ENCODE results near the gene AQP4.

The AQP4 gene

GRCh38 chr18:26874283-26874682, 8.8 kb upstream of the AQP4 start:
- H3K36me3 ChIP-seq (ENCODE audit: control insufficient read depth in 5 of 5, insufficient read depth in 5 of 5, low read length in 5 of 5) = no peaks in the 10 kb centered on the region
- no peak overlapping the region for H3K9ac ChIP-seq (ENCODE audit: low read length in 5 of 5)
- no peaks in the 10 kb centered on the region for H3K9me3 ChIP-seq (ENCODE audit: control insufficient read depth in 5 of 5, low read length in 5 of 5)
- H3K27me3 ChIP-seq (ENCODE audit: control insufficient read depth in 5 of 5, insufficient read depth in 4 of 5, low read length in 5 of 5) = no peaks in the 10 kb centered on the region
- peaks cover 0 to 20% (median 2%) of the 10 kb centered on the region in 5 donors for H3K4me1 ChIP-seq (ENCODE audit: control insufficient read depth in 5 of 5, insufficient read depth in 5 of 5, low read length in 5 of 5)
- H3K4me3 ChIP-seq (ENCODE audit: low read depth in 1 of 5, low read length in 5 of 5) = no peak overlapping the region
- no peak overlapping the region for H3K27ac ChIP-seq (ENCODE audit: low read depth, low read length)

GRCh38 chr18:26869640-26870039, 4.1 kb upstream of the AQP4 start:
- H3K27me3 ChIP-seq (ENCODE audit: control insufficient read depth in 5 of 5, insufficient read depth in 4 of 5, low read length in 5 of 5) = peaks cover 0 to 2% (median 0%) of the 10 kb centered on the region in 5 donors
- H3K4me3 ChIP-seq (ENCODE audit: low read depth in 1 of 5, low read length in 5 of 5) = no peak overlapping the region
- no peak overlapping the region for H3K27ac ChIP-seq (ENCODE audit: low read depth, low read length)
- H3K4me1 ChIP-seq (ENCODE audit: control insufficient read depth in 5 of 5, insufficient read depth in 5 of 5, low read length in 5 of 5) = peaks cover 0 to 11% (median 0%) of the 10 kb centered on the region in 5 donors
- H3K9me3 ChIP-seq (ENCODE audit: control insufficient read depth in 5 of 5, low read length in 5 of 5) = no peaks in the 10 kb centered on the region
- H3K36me3 ChIP-seq (ENCODE audit: control insufficient read depth in 5 of 5, insufficient read depth in 5 of 5, low read length in 5 of 5) = no peaks in the 10 kb centered on the region
- no peak overlapping the region for H3K9ac ChIP-seq (ENCODE audit: low read length in 5 of 5)

- Histone ChIP-seq H3K4me3 (ENCODE audit: low read depth in 1 of 5, low read length in 5 of 5) (no peak overlapping the region), H3K4me1 (ENCODE audit: control insufficient read depth in 5 of 5, insufficient read depth in 5 of 5, low read length in 5 of 5) (peaks cover 0 to 11% (median 0%) of the 10 kb centered on the region in 5 donors), H3K9me3 (ENCODE audit: control insufficient read depth in 5 of 5, low read length in 5 of 5) (no peaks in the 10 kb centered on the region), H3K9ac (ENCODE audit: low read length in 5 of 5) (no peak overlapping the region), H3K36me3 (ENCODE audit: control insufficient read depth in 5 of 5, insufficient read depth in 5 of 5, low read length in 5 of 5) (no peaks in the 10 kb centered on the region), H3K27me3 (ENCODE audit: control insufficient read depth in 5 of 5, insufficient read depth in 4 of 5, low read length in 5 of 5) (peaks cover 0 to 7% (median 0%) of the 10 kb centered on the region in 5 donors), H3K27ac (ENCODE audit: low read depth, low read length) (no peak overlapping the region)
Measured at GRCh38 chr18:26868968-26869586, 3.6 kb upstream of the AQP4 start.

GRCh38 chr18:26867471-26867870, 2.0 kb upstream of the AQP4 start:
- no peak overlapping the region for H3K4me3 ChIP-seq (ENCODE audit: low read depth in 1 of 5, low read length in 5 of 5)
- peaks cover 0 to 17% (median 10%) of the 10 kb centered on the region in 5 donors for H3K4me1 ChIP-seq (ENCODE audit: control insufficient read depth in 5 of 5, insufficient read depth in 5 of 5, low read length in 5 of 5)
- H3K9ac ChIP-seq (ENCODE audit: low read length in 5 of 5) = no peak overlapping the region
- H3K27me3 ChIP-seq (ENCODE audit: control insufficient read depth in 5 of 5, insufficient read depth in 4 of 5, low read length in 5 of 5) = peaks cover 4 to 10% (median 7%) of the 10 kb centered on the region in 5 donors
- H3K36me3 ChIP-seq (ENCODE audit: control insufficient read depth in 5 of 5, insufficient read depth in 5 of 5, low read length in 5 of 5) = no peaks in the 10 kb centered on the region
- H3K9me3 ChIP-seq (ENCODE audit: control insufficient read depth in 5 of 5, low read length in 5 of 5) = no peaks in the 10 kb centered on the region
- H3K27ac ChIP-seq (ENCODE audit: low read depth, low read length) = no peak overlapping the region

- peaks cover 0 to 12% (median 10%) of the 10 kb centered on the region in 5 donors for H3K4me1 ChIP-seq (ENCODE audit: control insufficient read depth in 5 of 5, insufficient read depth in 5 of 5, low read length in 5 of 5)
- H3K9ac ChIP-seq (ENCODE audit: low read length in 5 of 5) = no peak overlapping the region
- H3K27ac ChIP-seq (ENCODE audit: low read depth, low read length) = no peak overlapping the region
- no peak overlapping the region for H3K4me3 ChIP-seq (ENCODE audit: low read depth in 1 of 5, low read length in 5 of 5)
- no peaks in the 10 kb centered on the region for H3K9me3 ChIP-seq (ENCODE audit: control insufficient read depth in 5 of 5, low read length in 5 of 5)
- H3K36me3 ChIP-seq (ENCODE audit: control insufficient read depth in 5 of 5, insufficient read depth in 5 of 5, low read length in 5 of 5) = no peaks in the 10 kb centered on the region
- H3K27me3 ChIP-seq (ENCODE audit: control insufficient read depth in 5 of 5, insufficient read depth in 4 of 5, low read length in 5 of 5) = peaks cover 4 to 10% (median 7%) of the 10 kb centered on the region in 5 donors
Measured at GRCh38 chr18:26864658-26865057, 849 bp downstream of the AQP4 start.

GRCh38 chr18:26863921-26864497, 1.5 kb downstream of the AQP4 start:
- Histone ChIP-seq H3K36me3 (ENCODE audit: control insufficient read depth in 5 of 5, insufficient read depth in 5 of 5, low read length in 5 of 5) (no peaks in the 10 kb centered on the region), H3K9ac (ENCODE audit: low read length in 5 of 5) (no peak overlapping the region), H3K27ac (ENCODE audit: low read depth, low read length) (no peak overlapping the region), H3K9me3 (ENCODE audit: control insufficient read depth in 5 of 5, low read length in 5 of 5) (no peaks in the 10 kb centered on the region), H3K27me3 (ENCODE audit: control insufficient read depth in 5 of 5, insufficient read depth in 4 of 5, low read length in 5 of 5) (peaks cover 4 to 10% (median 7%) of the 10 kb centered on the region in 5 donors), H3K4me3 (ENCODE audit: low read depth in 1 of 5, low read length in 5 of 5) (peak overlapping the region in 1 of 5 donors; percentile 63), H3K4me1 (ENCODE audit: control insufficient read depth in 5 of 5, insufficient read depth in 5 of 5, low read length in 5 of 5) (peaks cover 0 to 12% (median 10%) of the 10 kb centered on the region in 5 donors)

GRCh38 chr18:26863122-26863879, 2.2 kb downstream of the AQP4 start:
- Histone ChIP-seq H3K9me3 (ENCODE audit: control insufficient read depth in 5 of 5, low read length in 5 of 5) (no peaks in the 10 kb centered on the region), H3K4me3 (ENCODE audit: low read depth in 1 of 5, low read length in 5 of 5) (peak overlapping the region; percentile 32 to 63 (median 54)), H3K27me3 (ENCODE audit: control insufficient read depth in 5 of 5, insufficient read depth in 4 of 5, low read length in 5 of 5) (peaks cover 4 to 10% (median 7%) of the 10 kb centered on the region in 5 donors), H3K9ac (ENCODE audit: low read length in 5 of 5) (peak overlapping the region in 1 of 5 donors; percentile 31), H3K36me3 (ENCODE audit: control insufficient read depth in 5 of 5, insufficient read depth in 5 of 5, low read length in 5 of 5) (no peaks in the 10 kb centered on the region), H3K27ac (ENCODE audit: low read depth, low read length) (no peak overlapping the region), H3K4me1 (ENCODE audit: control insufficient read depth in 5 of 5, insufficient read depth in 5 of 5, low read length in 5 of 5) (peaks cover 0 to 12% (median 10%) of the 10 kb centered on the region in 5 donors)

GRCh38 chr18:26862084-26862483, 3.4 kb downstream of the AQP4 start:
- peaks cover 0 to 12% (median 10%) of the 10 kb centered on the region in 5 donors for H3K4me1 ChIP-seq (ENCODE audit: control insufficient read depth in 5 of 5, insufficient read depth in 5 of 5, low read length in 5 of 5)
- no peaks in the 10 kb centered on the region for H3K9me3 ChIP-seq (ENCODE audit: control insufficient read depth in 5 of 5, low read length in 5 of 5)
- H3K27me3 ChIP-seq (ENCODE audit: control insufficient read depth in 5 of 5, insufficient read depth in 4 of 5, low read length in 5 of 5) = peaks cover 4 to 10% (median 7%) of the 10 kb centered on the region in 5 donors
- no peak overlapping the region for H3K4me3 ChIP-seq (ENCODE audit: low read depth in 1 of 5, low read length in 5 of 5)
- H3K9ac ChIP-seq (ENCODE audit: low read length in 5 of 5) = no peak overlapping the region
- no peaks in the 10 kb centered on the region for H3K36me3 ChIP-seq (ENCODE audit: control insufficient read depth in 5 of 5, insufficient read depth in 5 of 5, low read length in 5 of 5)
- H3K27ac ChIP-seq (ENCODE audit: low read depth, low read length) = no peak overlapping the region

- Histone ChIP-seq H3K4me3 (ENCODE audit: low read depth in 1 of 5, low read length in 5 of 5) (no peak overlapping the region), H3K4me1 (ENCODE audit: control insufficient read depth in 5 of 5, insufficient read depth in 5 of 5, low read length in 5 of 5) (no peaks in the 10 kb centered on the region), H3K27ac (ENCODE audit: low read depth, low read length) (no peak overlapping the region), H3K9me3 (ENCODE audit: control insufficient read depth in 5 of 5, low read length in 5 of 5) (peaks cover 0 to 6% (median 3%) of the 10 kb centered on the region in 5 donors), H3K9ac (ENCODE audit: low read length in 5 of 5) (no peak overlapping the region), H3K27me3 (ENCODE audit: control insufficient read depth in 5 of 5, insufficient read depth in 4 of 5, low read length in 5 of 5) (no peaks in the 10 kb centered on the region), H3K36me3 (ENCODE audit: control insufficient read depth in 5 of 5, insufficient read depth in 5 of 5, low read length in 5 of 5) (no peaks in the 10 kb centered on the region)
Measured at GRCh38 chr18:26854292-26854881, 11.1 kb downstream of the AQP4 start.
